ENCODE results near the gene NTRK1. TPM values are rescaled to one million over a fixed set of nuclear protein-coding genes. Genes with fewer than 3 reads are reported as not detected.
A peak's percentile ranks its signal among the peaks of the same experiment; 100 is the strongest.

The NTRK1 gene
- total RNA-seq = not detected in 2 replicates

DNA sequence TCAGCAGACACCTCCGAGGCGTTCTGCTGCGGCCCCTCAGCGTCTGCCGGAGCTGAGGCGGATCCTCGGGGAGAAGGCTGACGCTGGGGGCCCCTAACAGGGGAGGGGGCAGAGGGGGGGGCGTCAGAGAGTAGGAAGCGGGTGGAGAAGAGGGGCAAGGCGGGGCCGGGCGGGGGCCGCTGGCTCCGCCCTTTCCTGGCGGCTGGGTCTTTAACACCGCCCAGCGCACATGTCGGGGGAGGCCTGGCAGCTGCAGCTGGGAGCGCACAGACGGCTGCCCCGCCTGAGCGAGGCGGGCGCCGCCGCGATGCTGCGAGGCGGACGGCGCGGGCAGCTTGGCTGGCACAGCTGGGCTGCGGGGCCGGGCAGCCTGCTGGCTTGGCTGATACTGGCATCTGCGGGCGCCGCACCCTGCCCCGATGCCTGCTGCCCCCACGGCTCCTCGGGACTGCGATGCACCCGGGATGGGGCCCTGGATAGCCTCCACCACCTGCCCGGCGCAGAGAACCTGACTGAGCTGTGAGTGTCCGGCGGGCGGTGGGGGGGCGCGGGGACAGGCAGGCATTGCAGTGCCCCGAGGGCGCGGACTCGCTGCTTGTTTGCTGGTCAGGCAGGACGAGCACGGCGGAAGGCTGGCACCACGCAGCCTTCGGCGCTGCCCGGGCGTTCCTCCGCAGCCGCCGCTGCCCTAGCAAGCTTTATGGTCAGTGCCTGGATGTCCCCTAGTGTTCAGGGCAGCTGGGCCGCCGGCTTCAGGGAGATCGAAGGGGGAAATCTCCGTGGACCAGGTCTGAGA, at the start of gene NTRK1:
NTRK1 (plus strand) TSS at position 238 of the 796 bp plus-strand sequence; CDS start at position 308, 70 bp downstream.
- DNase-seq (ENCODE audit: low read depth in 2 of 2) = peak; percentile 43 to 44

DNA sequence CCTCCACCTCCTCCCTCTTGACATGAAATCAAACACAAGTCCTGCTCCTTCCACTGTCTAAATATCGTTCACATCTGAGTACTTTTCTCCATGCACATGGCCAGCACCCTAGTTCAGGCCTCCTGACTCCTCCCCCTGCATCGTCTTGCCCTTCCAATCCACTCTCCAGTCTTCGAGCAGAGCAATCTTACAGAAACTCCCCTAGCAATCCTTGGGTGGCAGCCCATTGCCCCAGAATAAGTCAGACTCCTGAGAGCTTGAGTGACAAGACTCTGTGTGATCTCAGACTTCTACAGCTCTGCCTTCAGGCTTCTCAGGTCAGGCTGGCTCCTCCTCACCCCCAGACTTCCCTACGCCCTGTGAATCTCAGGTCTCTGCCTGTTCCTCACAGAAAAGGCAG, 49.5 kb upstream of the NTRK1 start:
- DNase-seq (ENCODE audit: low read depth in 2 of 2) = no peak

- no peak for DNase-seq (ENCODE audit: low read depth in 2 of 2)
Observed at GRCh38 chr1:156812293-156812990, 48.2 kb upstream of the NTRK1 start.

- DNase-seq (ENCODE audit: low read depth in 2 of 2) = no peak
Observed at GRCh38 chr1:156813298-156813697, 47.4 kb upstream of the NTRK1 start.

GRCh38 chr1:156813750-156814570, 46.7 kb upstream of the NTRK1 start:
- DNase-seq (ENCODE audit: low read depth in 2 of 2) = peak; percentile 65 to 75

GRCh38 chr1:156814571-156815260, 45.9 kb upstream of the NTRK1 start:
- DNase-seq (ENCODE audit: low read depth in 2 of 2) = peak; percentile 18 to 46

- DNase-seq (ENCODE audit: low read depth in 2 of 2) = peak in 1 of 2 donors; percentile 66
Observed at GRCh38 chr1:156815307-156815826, 45.3 kb upstream of the NTRK1 start.

DNA sequence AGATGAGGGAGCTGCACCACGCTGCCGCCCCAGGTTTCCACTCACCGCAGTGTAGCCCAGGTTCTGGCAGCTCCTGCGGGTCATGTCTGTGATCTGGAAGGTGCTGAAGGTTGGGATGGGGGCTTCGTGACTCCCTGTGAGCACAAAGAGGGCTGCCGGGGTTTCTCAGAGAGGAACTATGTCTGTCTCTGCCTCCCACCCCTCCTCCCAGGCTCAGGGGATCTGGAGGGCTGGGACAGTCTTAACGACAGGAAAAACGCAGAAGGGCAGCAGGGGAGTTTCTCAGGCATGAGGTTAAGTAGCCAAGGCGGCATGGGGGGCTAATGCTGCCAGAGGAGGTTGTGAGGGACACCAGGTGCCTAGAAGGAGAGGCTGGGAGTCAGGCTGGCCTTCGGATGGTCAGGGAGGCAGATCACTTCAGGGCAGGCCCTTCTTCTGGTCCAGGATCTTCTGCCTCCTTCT, 44.7 kb upstream of the NTRK1 start:
- no peak for DNase-seq (ENCODE audit: low read depth in 2 of 2)

DNA sequence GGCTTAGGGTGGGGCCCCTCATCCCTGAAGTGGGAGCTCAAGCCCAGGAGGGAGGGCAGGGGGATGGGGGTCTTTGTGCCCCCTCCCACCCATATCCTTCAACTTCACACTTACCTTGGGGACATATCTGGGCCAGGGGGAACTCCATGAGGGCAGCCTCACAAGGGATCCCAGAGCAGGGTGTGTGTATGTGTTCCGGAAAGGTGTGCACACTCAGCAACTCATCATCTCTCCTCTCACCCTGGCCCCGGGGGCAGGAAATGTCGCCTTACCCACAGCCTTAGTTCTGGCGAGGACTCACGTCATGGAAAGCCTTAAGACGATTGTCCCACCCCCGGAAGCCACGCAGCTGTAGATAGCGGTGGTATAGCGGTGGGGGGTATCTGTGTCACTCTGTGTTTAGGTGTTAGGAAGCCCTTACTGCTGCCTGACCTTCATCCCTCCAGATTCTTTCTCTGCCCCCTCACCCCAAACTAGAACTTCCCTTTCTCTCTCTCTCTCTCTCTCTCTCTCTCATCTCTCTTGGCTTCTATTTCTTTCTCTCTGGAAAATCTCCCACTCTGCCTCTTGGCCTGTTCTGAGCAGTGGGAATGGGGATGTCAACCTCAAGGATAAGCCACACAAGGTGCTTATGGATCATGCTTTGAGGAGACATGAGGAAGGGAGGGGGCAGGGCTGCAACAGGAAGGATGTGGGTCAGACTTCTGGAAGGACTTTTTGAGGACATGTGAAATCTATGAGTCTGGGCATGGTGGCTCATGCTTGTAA, 43.9 kb upstream of the NTRK1 start, which contains the start of gene SH2D2A:
SH2D2A (minus strand) TSS at position 288 of the 768 bp plus-strand sequence; CDS start at position 148, 140 bp downstream.
- peak in 1 of 2 donors; percentile 69 for DNase-seq (ENCODE audit: low read depth in 2 of 2)

DNA sequence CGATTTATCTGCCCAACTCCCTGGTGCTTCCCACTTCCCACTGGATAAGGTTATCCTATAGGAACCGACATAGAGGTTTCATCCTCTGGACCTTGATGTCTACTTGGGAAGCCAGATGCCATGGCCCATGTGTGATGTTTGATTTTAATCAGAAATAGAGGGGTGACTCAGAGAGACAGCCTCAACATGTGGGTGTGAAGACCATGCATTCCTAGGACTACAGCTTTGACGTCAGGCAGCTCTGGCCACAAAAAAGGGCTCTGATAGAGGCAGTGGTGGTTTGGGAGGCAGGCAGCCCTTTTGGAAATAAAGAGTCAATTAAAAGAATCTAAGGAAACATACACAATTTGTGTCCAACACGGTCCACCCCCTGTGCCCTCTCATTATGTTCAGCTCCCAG, 38.9 kb upstream of the NTRK1 start:
- no peak for DNase-seq (ENCODE audit: low read depth in 2 of 2)

- DNase-seq (ENCODE audit: low read depth in 2 of 2) = peak in 1 of 2 donors; percentile 19
Observed at GRCh38 chr1:156822680-156823079, 38.0 kb upstream of the NTRK1 start.

GRCh38 chr1:156823210-156823790, 37.4 kb upstream of the NTRK1 start:
- DNase-seq (ENCODE audit: low read depth in 2 of 2) = peak in 1 of 2 donors; percentile 37

DNA sequence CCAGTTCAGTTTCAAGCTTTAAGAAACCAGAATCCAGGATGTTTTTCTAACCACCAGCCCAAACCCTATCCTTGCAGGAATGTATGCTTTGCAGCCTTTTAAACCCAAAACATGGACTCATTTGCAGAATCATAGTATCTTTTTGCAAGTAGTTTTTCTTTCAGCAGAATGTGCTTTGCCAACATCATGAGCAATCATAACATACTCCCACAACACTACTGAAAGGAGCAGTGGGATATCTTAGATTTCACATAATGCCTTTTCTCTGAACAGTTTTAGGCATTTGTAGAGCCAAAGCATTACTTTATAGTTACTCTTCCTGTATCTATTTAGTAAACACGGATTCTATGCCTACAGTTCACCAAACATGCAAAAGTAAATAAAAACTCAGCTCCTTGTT, 34.0 kb upstream of the NTRK1 start:
- no peak for DNase-seq (ENCODE audit: low read depth in 2 of 2)

- peak; percentile 42 to 64 for DNase-seq (ENCODE audit: low read depth in 2 of 2)
Observed at GRCh38 chr1:156828400-156829124, 32.1 kb upstream of the NTRK1 start.

DNA sequence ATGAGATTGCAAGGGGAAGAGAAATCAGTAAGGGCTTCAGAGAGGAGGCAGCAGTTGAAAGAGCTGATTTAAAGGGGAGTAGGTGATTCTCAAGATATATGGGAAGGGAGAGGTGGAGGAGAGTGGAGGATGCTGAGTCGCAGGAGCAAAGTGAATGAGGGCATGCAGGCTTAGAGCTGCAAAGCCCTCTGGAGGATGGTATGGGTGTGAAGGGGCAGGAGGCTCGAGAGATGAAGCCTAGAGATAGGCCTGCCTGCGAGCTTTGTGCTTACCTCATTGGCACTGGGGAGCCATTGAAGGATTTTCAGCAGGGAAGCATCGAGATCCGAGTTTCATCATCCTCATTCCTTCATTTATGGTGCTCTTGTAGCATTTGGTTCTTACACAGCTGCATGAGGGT, 28.2 kb upstream of the NTRK1 start:
- no peak for DNase-seq (ENCODE audit: low read depth in 2 of 2)

GRCh38 chr1:156833603-156834002, 27.1 kb upstream of the NTRK1 start:
- DNase-seq (ENCODE audit: low read depth in 2 of 2) = no peak

DNA sequence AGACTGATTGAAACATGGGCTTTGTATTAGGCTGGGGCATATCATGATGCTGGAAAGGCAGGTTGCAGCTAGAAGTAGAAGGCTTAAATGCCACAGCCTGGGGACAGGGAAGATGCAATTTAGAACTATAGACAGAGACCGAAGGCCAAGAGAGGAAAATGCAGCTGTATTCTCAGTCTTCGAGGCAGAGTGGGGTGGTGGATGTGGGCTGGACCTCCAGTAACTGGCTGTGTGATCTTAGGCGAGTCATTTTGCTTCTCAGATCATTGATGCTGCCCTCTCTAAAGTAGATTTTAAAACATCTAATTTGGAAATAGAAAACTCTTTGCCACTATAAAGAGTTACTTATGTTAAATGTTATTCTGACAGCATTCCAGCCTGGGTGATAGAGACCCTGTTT, 26.3 kb upstream of the NTRK1 start:
- DNase-seq (ENCODE audit: low read depth in 2 of 2) = no peak

- no peak for DNase-seq (ENCODE audit: low read depth in 2 of 2)
Observed at GRCh38 chr1:156836041-156836654, 24.5 kb upstream of the NTRK1 start.

DNA sequence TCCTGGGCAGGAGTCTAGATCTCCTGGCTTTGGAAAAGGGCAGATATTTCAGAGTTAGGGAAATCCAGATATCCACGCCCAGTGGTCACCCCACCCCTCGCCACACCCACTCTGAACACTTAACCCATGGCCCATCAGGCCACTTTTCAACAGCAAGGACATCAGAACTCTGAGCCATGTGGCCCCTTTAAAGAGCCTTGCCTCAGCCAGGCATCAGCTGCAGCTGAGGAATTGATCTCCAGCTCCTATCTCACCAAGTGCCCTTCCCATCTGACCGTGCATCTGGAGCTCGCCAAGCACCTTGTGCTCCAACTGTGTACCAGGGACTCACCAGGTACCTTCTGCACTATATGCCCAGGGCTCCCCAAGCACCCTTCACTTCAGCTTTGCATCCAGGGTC, 23.8 kb upstream of the NTRK1 start:
- DNase-seq (ENCODE audit: low read depth in 2 of 2) = no peak
